SH-SY5Y (cell line): Measurements from ENCODE around the gene CHPF2.

Experiments
- GATA2 ChIP-seq: IDR thresholded peaks from 2 replicates; pipeline ENCODE4 v1.6.1; 2011; ENCODE audit warnings: mild to moderate bottlenecking, low read depth, low read length
- GATA3 ChIP-seq: IDR thresholded peaks from 2 replicates; pipeline ENCODE4 v1.6.1; 2011; ENCODE audit warnings: low read depth, mild to moderate bottlenecking, low read length, moderate library complexity

GRCh38 chr7:151252561-151252835, 20.2 kb downstream of the CHPF2 start:
- no peak for TF ChIP-seq GATA2
- no peak for TF ChIP-seq GATA3
